HCEC 1CT (cell line): ENCODE measurements around the gene MYRIP.

Source experiments
- DNase-seq: peaks from one replicate; pipeline ENCODE4 v3.0.0-alpha.2; 2017

Gene MYRIP

GRCh38 chr3:40299721-40300335, 490.4 kb downstream of the MYRIP start:
- DNase-seq, result peak; percentile 89

GRCh38 chr3:40302784-40303183, 493.4 kb downstream of the MYRIP start:
- DNase-seq, result no peak

- no peak for DNase-seq
These were observed 494.9 kb downstream of the MYRIP start for GRCh38 chr3:40304352-40304751.

GRCh38 chr3:40306336-40306735, 496.9 kb downstream of the MYRIP start:
- no peak for DNase-seq

GRCh38 chr3:40307176-40307575, 497.8 kb downstream of the MYRIP start:
- DNase-seq, result no peak

GRCh38 chr3:40308725-40309417, 499.5 kb downstream of the MYRIP start:
- DNase-seq, result no peak

GRCh38 chr3:40309418-40309924, 500.1 kb downstream of the MYRIP start, which contains the start of gene EIF1B:
TSS of gene EIF1B (plus strand) at chr3:40309707. CDS start at chr3:40309942, 235 bp downstream.
- peak; percentile 97 for DNase-seq
